ENCODE results near the gene CPNE2. TPM values are rescaled to one million over a fixed set of nuclear protein-coding genes. Genes with fewer than 3 reads are reported as not detected.
"Not testable (repeated sequence)": the region's sequence is repeated elsewhere in the genome, so short reads cannot be mapped to it uniquely, and the experiment has no call there.

The CPNE2 gene
- polyA plus RNA-seq, 1 donor (not counting 4 experiments of a cell fraction or from before 2014, with no cell fraction given), result 26.5 TPM

GRCh38 chr16:57107321-57107922, 15.0 kb downstream of the CPNE2 start:
- Histone ChIP-seq H3K79me2 (ENCODE audit: control insufficient read depth, insufficient read depth, low read length) (no peaks in the 10 kb centered on the region), H3K36me3 (ENCODE audit: control insufficient read depth in 2 of 2, extremely low read depth in 1 of 2, insufficient read depth in 2 of 2, low read length in 2 of 2) (no peaks in the 10 kb centered on the region), H4K20me1 (ENCODE audit: control insufficient read depth, extremely low read depth, insufficient read depth, low read length) (no peaks in the 10 kb centered on the region), H3K27ac (ENCODE audit: control insufficient read depth, insufficient read depth, low read length) (no peak overlapping the region), H3K9ac (ENCODE audit: control insufficient read depth, extremely low read depth, insufficient read depth, low read length) (no peak overlapping the region), H3K4me2 (ENCODE audit: control insufficient read depth, extremely low read depth, insufficient read depth, low read depth, low read length) (no peak overlapping the region), H2AFZ (ENCODE audit: control insufficient read depth, low read length) (no peak overlapping the region), H3K4me3 (ENCODE audit: control insufficient read depth in 2 of 3, extremely low read depth in 1 of 3, insufficient read depth in 2 of 3, low read depth in 1 of 3, low read length in 3 of 3) (no peak overlapping the region), H3K4me1 (ENCODE audit: control insufficient read depth, extremely low read depth, insufficient read depth, low read length) (no peaks in the 10 kb centered on the region), H3K9me3 (ENCODE audit: control insufficient read depth, low read depth, low read length) (no peaks in the 10 kb centered on the region), H3K9me1 (ENCODE audit: control insufficient read depth, extremely low read depth, insufficient read depth, low read length) (no peaks in the 10 kb centered on the region), H3K27me3 (ENCODE audit: control insufficient read depth, extremely low read depth, insufficient read depth, low read length) (no peaks in the 10 kb centered on the region)
- dilution Hi-C loops (cut with MboI; ENCODE audit: extremely low pct_ligation_motif_present, low sequenced_read_pairs), result no loop called here
- no peak for FAIRE-seq
- TF ChIP-seq CTCF (optimal IDR thresholded peaks at IDR 0.05 in 1 of 3, IDR thresholded peaks at IDR 0.05 in 1 of 3, conservative IDR thresholded peaks at IDR 0.05 in 1 of 3; ENCODE audit: extremely low read depth in 1 of 3, insufficient read depth in 2 of 3, low read length in 3 of 3) (no peak), EZH2 (IDR thresholded peaks at IDR 0.05; ENCODE audit: low read length) (no peak)
- DNase-seq (ENCODE audit: low read depth, low spot score), result no peak

- no peaks in the 10 kb centered on the region for H4K20me1 ChIP-seq (ENCODE audit: control insufficient read depth, extremely low read depth, insufficient read depth, low read length)
- DNase-seq (ENCODE audit: low read depth, low spot score) (no peak), FAIRE-seq (no peak)
- no peak overlapping the region for H3K9ac ChIP-seq (ENCODE audit: control insufficient read depth, extremely low read depth, insufficient read depth, low read length)
- no peaks in the 10 kb centered on the region for H3K79me2 ChIP-seq (ENCODE audit: control insufficient read depth, insufficient read depth, low read length)
- H2AFZ ChIP-seq (ENCODE audit: control insufficient read depth, low read length), result no peak overlapping the region
- no peaks in the 10 kb centered on the region for H3K9me1 ChIP-seq (ENCODE audit: control insufficient read depth, extremely low read depth, insufficient read depth, low read length)
- H3K9me3 ChIP-seq (ENCODE audit: control insufficient read depth, low read depth, low read length), result no peaks in the 10 kb centered on the region
- no peak overlapping the region for H3K4me3 ChIP-seq (ENCODE audit: control insufficient read depth in 2 of 3, extremely low read depth in 1 of 3, insufficient read depth in 2 of 3, low read depth in 1 of 3, low read length in 3 of 3)
- dilution Hi-C loops (cut with MboI; ENCODE audit: extremely low pct_ligation_motif_present, low sequenced_read_pairs), result no loop called here
- H3K27me3 ChIP-seq (ENCODE audit: control insufficient read depth, extremely low read depth, insufficient read depth, low read length), result no peaks in the 10 kb centered on the region
- H3K4me1 ChIP-seq (ENCODE audit: control insufficient read depth, extremely low read depth, insufficient read depth, low read length), result no peaks in the 10 kb centered on the region
- H3K4me2 ChIP-seq (ENCODE audit: control insufficient read depth, extremely low read depth, insufficient read depth, low read depth, low read length), result no peak overlapping the region
- no peaks in the 10 kb centered on the region for H3K36me3 ChIP-seq (ENCODE audit: control insufficient read depth in 2 of 2, extremely low read depth in 1 of 2, insufficient read depth in 2 of 2, low read length in 2 of 2)
- TF ChIP-seq CTCF (optimal IDR thresholded peaks at IDR 0.05 in 1 of 3, IDR thresholded peaks at IDR 0.05 in 1 of 3, conservative IDR thresholded peaks at IDR 0.05 in 1 of 3; ENCODE audit: extremely low read depth in 1 of 3, insufficient read depth in 2 of 3, low read length in 3 of 3) (no peak), EZH2 (IDR thresholded peaks at IDR 0.05; ENCODE audit: low read length) (no peak)
- no peak overlapping the region for H3K27ac ChIP-seq (ENCODE audit: control insufficient read depth, insufficient read depth, low read length)
Measured at GRCh38 chr16:57108432-57108831, 16.0 kb downstream of the CPNE2 start.

GRCh38 chr16:57109259-57110105, 17.1 kb downstream of the CPNE2 start:
- H3K36me3 ChIP-seq (ENCODE audit: control insufficient read depth in 2 of 2, extremely low read depth in 1 of 2, insufficient read depth in 2 of 2, low read length in 2 of 2); H3K9ac ChIP-seq (ENCODE audit: control insufficient read depth, extremely low read depth, insufficient read depth, low read length); H3K4me3 ChIP-seq (ENCODE audit: control insufficient read depth in 2 of 3, extremely low read depth in 1 of 3, insufficient read depth in 2 of 3, low read depth in 1 of 3, low read length in 3 of 3); H3K4me2 ChIP-seq (ENCODE audit: control insufficient read depth, extremely low read depth, insufficient read depth, low read depth, low read length); DNase-seq (ENCODE audit: low read depth, low spot score); H3K4me1 ChIP-seq (ENCODE audit: control insufficient read depth, extremely low read depth, insufficient read depth, low read length); H3K27me3 ChIP-seq (ENCODE audit: control insufficient read depth, extremely low read depth, insufficient read depth, low read length); FAIRE-seq; H3K79me2 ChIP-seq (ENCODE audit: control insufficient read depth, insufficient read depth, low read length); H3K27ac ChIP-seq (ENCODE audit: control insufficient read depth, insufficient read depth, low read length); dilution Hi-C loops (cut with MboI; ENCODE audit: extremely low pct_ligation_motif_present, low sequenced_read_pairs); H3K9me3 ChIP-seq (ENCODE audit: control insufficient read depth, low read depth, low read length); H4K20me1 ChIP-seq (ENCODE audit: control insufficient read depth, extremely low read depth, insufficient read depth, low read length); H3K9me1 ChIP-seq (ENCODE audit: control insufficient read depth, extremely low read depth, insufficient read depth, low read length); H2AFZ ChIP-seq (ENCODE audit: control insufficient read depth, low read length): not testable (repeated sequence)

Measured in keratinocyte (primary cell).